Osteoblast (primary cell): ENCODE results near the gene NUDT3. TPM values are rescaled to one million over a fixed set of nuclear protein-coding genes. Genes with fewer than 3 reads are reported as not detected.
"Not testable (repeated sequence)": the region's sequence is repeated elsewhere in the genome, so short reads cannot be mapped to it uniquely, and the experiment has no call there.

Experiments
- DNase-seq: peaks from one replicate; pipeline ENCODE4 v3.0.0; 2011; ENCODE audit warnings: low spot score, mixed read lengths; ENCODE audit not compliant: insufficient read length; ENCODE audit errors: missing footprints
- H2AFZ ChIP-seq: 2 replicates; pipeline ENCODE4 v1.6.0; 2011; ENCODE audit warnings: mild to moderate bottlenecking, low read length
- H3K27ac ChIP-seq: 2 replicates; pipeline ENCODE4 v1.5.1; 2011; ENCODE audit warnings: mild to moderate bottlenecking, low read depth, low read length, moderate library complexity
- H3K27me3 ChIP-seq: 2 replicates; pipeline ENCODE4 v1.6.0; 2012; ENCODE audit warnings: mild to moderate bottlenecking, control low read depth, inconsistent platforms, low read length, moderate library complexity; ENCODE audit not compliant: insufficient read depth
- H3K36me3 ChIP-seq: 2 replicates; pipeline ENCODE4 v1.5.1; 2011; ENCODE audit warnings: mild to moderate bottlenecking, low read length, control low read depth, moderate library complexity; ENCODE audit not compliant: insufficient read depth
- H3K4me1 ChIP-seq: 2 replicates; pipeline ENCODE4 v1.5.1; 2011; ENCODE audit warnings: mild to moderate bottlenecking, low read length, control low read depth, moderate library complexity; ENCODE audit not compliant: insufficient read depth
- H3K4me2 ChIP-seq: 2 replicates; pipeline ENCODE4 v1.6.0; 2011; ENCODE audit warnings: mild to moderate bottlenecking, low read length; ENCODE audit not compliant: insufficient read depth
- H3K4me3 ChIP-seq: fragments of 200-600 bp; sonication (generic); 3 replicates; pipeline ENCODE4 v1.5.1; 2012; ENCODE audit warnings: mild to moderate bottlenecking, low read length, inconsistent platforms; ENCODE audit not compliant: insufficient read depth
- H3K79me2 ChIP-seq: 2 replicates; pipeline ENCODE4 v1.6.0; 2012; ENCODE audit warnings: mild to moderate bottlenecking, low read length, control low read depth, inconsistent platforms; ENCODE audit not compliant: insufficient read depth
- H3K9me3 ChIP-seq: 2 replicates; pipeline ENCODE4 v1.5.1; 2011; ENCODE audit warnings: low read depth, low read length, control low read depth
- H4K20me1 ChIP-seq: 2 replicates; pipeline ENCODE4 v1.6.0; 2012; ENCODE audit warnings: mild to moderate bottlenecking, low read length, control low read depth; ENCODE audit not compliant: insufficient read depth
- total RNA-seq: library from RNA; depleted of rRNA; stranded (reverse); fragments of >200 nt; gene quantifications from 2 replicates; pipeline ENCODE4 v1.2.3, GENCODE V29; 2012
- TF ChIP-seq, protein P1 (sequence below): IDR thresholded peaks from 2 replicates; pipeline ENCODE4 v1.5.1; 2011; ENCODE audit warnings: mild to moderate bottlenecking, low read depth, low read length, moderate library complexity; ENCODE audit errors: extremely low read depth

The NUDT3 gene
- total RNA-seq, 1 donor, result 37.6 TPM

DNA sequence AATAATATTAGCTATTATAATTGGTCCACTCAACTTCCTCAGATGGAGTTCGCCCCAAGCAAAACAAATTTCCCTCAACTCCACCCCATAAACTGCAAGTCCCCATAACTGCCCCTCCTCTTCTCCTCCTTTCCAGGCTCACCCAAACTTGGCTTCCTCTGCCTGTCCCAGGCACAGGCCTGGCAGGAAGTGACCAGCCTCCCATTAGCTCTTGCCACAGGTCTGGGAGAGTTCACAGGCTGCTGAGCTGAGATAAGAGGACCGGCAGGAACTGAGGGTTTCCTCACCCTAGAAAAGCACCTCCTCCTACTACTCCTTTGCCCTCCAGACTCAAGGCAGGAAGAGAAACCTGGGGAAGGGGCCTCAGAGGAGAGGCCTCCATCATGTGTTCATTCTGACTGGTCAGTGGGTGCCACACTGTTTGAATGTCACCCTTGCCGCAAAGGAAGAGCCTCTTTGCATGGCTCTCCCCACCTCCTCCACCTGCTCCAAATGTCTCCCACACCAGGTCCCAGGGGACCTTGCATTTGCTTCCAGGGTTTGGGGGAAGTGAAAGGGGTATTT is 119.1 kb downstream of the NUDT3 start:
- Histone ChIP-seq H3K79me2 (no peaks in the 10 kb centered on the region), H3K9me3 (no peaks in the 10 kb centered on the region), H3K27ac (no peak overlapping the region), H3K4me3 (no peak overlapping the region), H2AFZ (no peak overlapping the region), H3K36me3 (no peaks in the 10 kb centered on the region), H3K4me2 (no peak overlapping the region), H4K20me1 (no peaks in the 10 kb centered on the region), H3K4me1 (no peaks in the 10 kb centered on the region), H3K27me3 (no peaks in the 10 kb centered on the region)
- peak; percentile 84 for DNase-seq
- TF ChIP-seq, protein P1, sequence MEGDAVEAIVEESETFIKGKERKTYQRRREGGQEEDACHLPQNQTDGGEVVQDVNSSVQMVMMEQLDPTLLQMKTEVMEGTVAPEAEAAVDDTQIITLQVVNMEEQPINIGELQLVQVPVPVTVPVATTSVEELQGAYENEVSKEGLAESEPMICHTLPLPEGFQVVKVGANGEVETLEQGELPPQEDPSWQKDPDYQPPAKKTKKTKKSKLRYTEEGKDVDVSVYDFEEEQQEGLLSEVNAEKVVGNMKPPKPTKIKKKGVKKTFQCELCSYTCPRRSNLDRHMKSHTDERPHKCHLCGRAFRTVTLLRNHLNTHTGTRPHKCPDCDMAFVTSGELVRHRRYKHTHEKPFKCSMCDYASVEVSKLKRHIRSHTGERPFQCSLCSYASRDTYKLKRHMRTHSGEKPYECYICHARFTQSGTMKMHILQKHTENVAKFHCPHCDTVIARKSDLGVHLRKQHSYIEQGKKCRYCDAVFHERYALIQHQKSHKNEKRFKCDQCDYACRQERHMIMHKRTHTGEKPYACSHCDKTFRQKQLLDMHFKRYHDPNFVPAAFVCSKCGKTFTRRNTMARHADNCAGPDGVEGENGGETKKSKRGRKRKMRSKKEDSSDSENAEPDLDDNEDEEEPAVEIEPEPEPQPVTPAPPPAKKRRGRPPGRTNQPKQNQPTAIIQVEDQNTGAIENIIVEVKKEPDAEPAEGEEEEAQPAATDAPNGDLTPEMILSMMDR, result no peak

DNA sequence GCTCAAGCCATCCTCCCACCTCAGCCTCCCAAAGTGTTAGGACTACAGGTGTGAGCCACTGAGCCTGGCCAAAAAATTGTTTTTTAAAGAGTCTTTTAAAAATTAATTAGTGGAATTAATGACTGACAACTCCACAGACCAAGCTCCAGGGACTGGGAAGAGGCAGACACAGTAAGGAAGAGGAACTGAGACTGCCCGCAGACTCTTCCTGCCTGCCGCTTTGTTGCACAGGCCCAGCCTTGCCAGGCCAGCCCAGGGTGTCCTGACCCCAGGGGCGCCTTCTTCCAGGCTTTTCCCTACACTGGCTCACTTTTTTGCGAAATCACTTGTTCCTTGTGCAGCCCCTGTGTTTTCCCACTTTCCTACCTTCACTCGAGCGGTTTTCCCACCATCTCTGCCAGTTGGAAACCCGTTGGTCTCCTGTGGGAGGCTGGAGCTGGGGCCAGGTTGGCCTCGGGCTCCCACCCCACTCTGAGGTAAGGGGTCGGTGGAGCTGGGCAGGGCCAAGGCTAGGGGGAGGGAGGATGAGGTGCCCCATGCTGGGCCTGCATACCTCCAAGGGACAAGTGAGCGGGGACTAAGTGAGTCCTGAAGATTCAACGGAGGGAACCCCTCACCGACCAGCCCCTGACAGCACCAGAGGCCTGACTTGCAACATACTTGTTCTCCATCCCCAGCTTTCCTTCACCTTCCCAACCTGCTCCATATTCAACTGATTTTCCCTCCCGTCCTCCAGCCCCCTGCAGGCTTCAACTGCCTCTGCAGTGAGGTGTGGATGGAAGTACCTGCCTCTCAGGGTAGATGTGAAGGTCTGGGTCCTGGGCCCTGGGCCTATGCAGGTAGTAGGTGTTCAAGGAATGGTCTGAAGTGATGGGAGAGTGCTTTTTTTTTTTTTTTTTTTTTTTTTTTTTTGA is 120.2 kb downstream of the NUDT3 start:
- H3K4me1 ChIP-seq, result no peaks in the 10 kb centered on the region
- no peak overlapping the region for H2AFZ ChIP-seq
- H3K79me2 ChIP-seq, result no peaks in the 10 kb centered on the region
- H3K9me3 ChIP-seq, result no peaks in the 10 kb centered on the region
- TF ChIP-seq, protein P1, result no peak
- H3K4me3 ChIP-seq, result no peak overlapping the region
- DNase-seq, result peak; percentile 59
- H3K4me2 ChIP-seq, result no peak overlapping the region
- H3K27me3 ChIP-seq, result no peaks in the 10 kb centered on the region
- no peaks in the 10 kb centered on the region for H3K36me3 ChIP-seq
- H4K20me1 ChIP-seq, result no peaks in the 10 kb centered on the region
- H3K27ac ChIP-seq, result no peak overlapping the region

DNA sequence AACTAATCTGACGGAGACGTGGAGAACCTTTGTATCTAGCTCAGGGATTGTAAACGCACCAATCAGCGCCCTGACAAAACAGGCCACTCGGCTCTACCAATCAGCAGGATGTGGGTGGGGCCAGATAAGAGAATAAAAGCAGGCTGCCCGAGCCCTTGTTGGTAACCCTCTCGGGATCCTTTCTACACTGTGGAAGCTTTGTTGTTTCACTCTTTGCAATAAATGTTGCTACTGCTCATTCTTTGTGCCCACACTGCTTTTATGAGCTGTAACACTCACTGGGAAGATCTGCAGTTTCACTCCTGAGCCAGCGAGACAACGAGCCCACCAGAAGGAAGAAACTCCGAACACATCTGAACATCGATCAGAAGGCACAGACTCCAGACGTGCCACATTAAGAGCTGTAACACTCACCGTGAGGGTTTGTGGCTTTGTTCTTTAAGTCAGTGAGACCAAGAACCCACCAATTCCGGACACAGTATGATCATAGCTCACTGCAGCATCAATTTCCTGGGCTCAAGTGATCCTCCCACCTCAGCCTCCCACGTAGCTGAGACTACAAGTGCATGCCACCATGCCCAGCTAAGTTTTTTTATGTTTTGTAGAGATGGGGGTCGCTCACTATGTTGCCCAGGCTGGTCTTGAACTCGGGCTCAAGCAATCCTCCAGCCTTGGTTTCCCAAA is 122.7 kb downstream of the NUDT3 start:
- H3K27ac ChIP-seq, H3K79me2 ChIP-seq: not testable (repeated sequence)

DNA sequence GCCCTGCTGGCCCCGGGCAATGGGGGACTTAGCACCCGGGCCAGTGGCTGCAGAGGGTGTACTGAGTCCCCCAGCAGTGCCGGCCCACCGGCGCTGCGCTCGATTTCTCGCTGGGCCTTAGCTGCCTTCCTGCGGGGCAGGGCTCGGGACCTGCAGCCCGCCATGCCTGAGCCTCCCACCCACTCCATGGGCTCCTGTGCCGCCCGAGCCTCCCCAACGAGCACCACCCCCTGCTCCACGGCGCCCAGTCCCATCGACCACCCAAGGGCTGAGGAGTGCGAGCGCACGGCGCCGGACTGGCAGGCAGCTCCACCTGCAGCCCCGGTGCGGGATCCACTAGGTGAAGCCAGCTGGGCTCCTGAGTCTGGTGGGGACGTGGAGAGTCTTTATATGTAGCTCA is 123.3 kb downstream of the NUDT3 start:
- H3K79me2 ChIP-seq, H3K9me3 ChIP-seq, H4K20me1 ChIP-seq, H3K27me3 ChIP-seq, H3K27ac ChIP-seq, H3K36me3 ChIP-seq, H3K4me1 ChIP-seq, H2AFZ ChIP-seq, H3K4me2 ChIP-seq, DNase-seq, H3K4me3 ChIP-seq: not testable (repeated sequence)

More for the DNA sequence above, 122.7 kb downstream of the NUDT3 start:
- not testable (repeated sequence) for H2AFZ ChIP-seq, H3K4me2 ChIP-seq, H3K9me3 ChIP-seq, H3K27me3 ChIP-seq, H3K4me1 ChIP-seq, H3K4me3 ChIP-seq, H3K36me3 ChIP-seq, DNase-seq, H4K20me1 ChIP-seq
